ENCODE data around the gene DYNC2LI1.

- TF ChIP-seq CTCF (conservative IDR thresholded peaks at IDR 0.05; ENCODE audit: low read length): no peak
- TF ChIP-seq EZH2phosphoT487 (IDR thresholded peaks at IDR 0.05; ENCODE audit: borderline replicate concordance): no peak
Observed at GRCh38 chr2:43837033-43837432, 63.2 kb downstream of the DYNC2LI1 start.
